Neural cell (in vitro differentiated cells): ENCODE measurements around the gene TFDP2. TPM values are rescaled to one million over a fixed set of nuclear protein-coding genes. Genes with fewer than 3 reads are reported as not detected.

Experiments used
- H2AFZ ChIP-seq: fragments of 200-600, 300-800 bp; sonication (generic), shearing (Covaris generic); 2 replicates; pipeline ENCODE4 v1.6.0; 2014; ENCODE audit warnings: low read depth, mild to moderate bottlenecking, antibody characterized with exemption, low read length, moderate library complexity
- H3F3A ChIP-seq: fragments of 200-600 bp; shearing (Covaris generic); 2 replicates; pipeline ENCODE4 v1.6.1; 2016; ENCODE audit warnings: mild to moderate bottlenecking, moderate library complexity, mixed read lengths, antibody characterized with exemption, low read length; ENCODE audit not compliant: insufficient read depth, poor library complexity, severe bottlenecking
- H3K27ac ChIP-seq: fragments of 200-600, 300-800 bp; sonication (generic), shearing (Covaris generic); 2 replicates; pipeline ENCODE4 v1.5.1; 2014; ENCODE audit warnings: mild to moderate bottlenecking, low read length, moderate library complexity
- H3K27me3 ChIP-seq: fragments of 300-800, 200-600 bp; sonication (generic), shearing (Covaris generic); 2 replicates; pipeline ENCODE4 v1.6.0; 2014; ENCODE audit warnings: mild to moderate bottlenecking, low read depth, low read length, moderate library complexity; ENCODE audit not compliant: insufficient read depth
- H3K36me3 ChIP-seq: fragments of 300-800, 200-600 bp; sonication (generic), shearing (Covaris generic); 2 replicates; pipeline ENCODE4 v1.5.1; 2014; ENCODE audit warnings: mild to moderate bottlenecking, antibody characterized with exemption, low read length, moderate library complexity; ENCODE audit not compliant: insufficient read depth
- H3K4me2 ChIP-seq: fragments of 300-800, 200-600 bp; sonication (generic), shearing (Covaris generic); 2 replicates; pipeline ENCODE4 v1.6.0; 2014; ENCODE audit warnings: mild to moderate bottlenecking, low read length
- H3K4me3 ChIP-seq: fragments of 300-800, 200-600 bp; sonication (generic), shearing (Covaris generic); 2 replicates; pipeline ENCODE4 v1.5.1; 2014; ENCODE audit warnings: mild to moderate bottlenecking, low read length, moderate library complexity
- H3K79me2 ChIP-seq: fragments of 200-600 bp; shearing (Covaris generic); replicated peaks from 2 replicates; pipeline ENCODE4 v1.6.0; 2014; ENCODE audit warnings: mild to moderate bottlenecking, low read length, moderate library complexity; ENCODE audit not compliant: insufficient read depth
- H3K9ac ChIP-seq: fragments of 300-800, 200-600 bp; sonication (generic), shearing (Covaris generic); 2 replicates; pipeline ENCODE4 v1.6.1; 2016; ENCODE audit warnings: mild to moderate bottlenecking, low read length, mixed read lengths
- H3K9me2 ChIP-seq: fragments of 200-600 bp; shearing (Covaris generic); 2 replicates; pipeline ENCODE4 v1.6.1; 2016; ENCODE audit warnings: mild to moderate bottlenecking, low read length, mixed read lengths; ENCODE audit not compliant: insufficient read depth
- H3K9me3 ChIP-seq: fragments of 200-600, 300-800 bp; sonication (generic), shearing (Covaris generic); 2 replicates; pipeline ENCODE4 v1.6.1; 2016; ENCODE audit warnings: mild to moderate bottlenecking, mixed run types, low read length, moderate library complexity, mixed read lengths
- H4K20me1 ChIP-seq: fragments of 200-600 bp; shearing (Covaris generic); 2 replicates; pipeline ENCODE4 v1.6.1; 2016; ENCODE audit warnings: mild to moderate bottlenecking, mixed run types; ENCODE audit not compliant: insufficient read depth
- EZH2 ChIP-seq: fragments of 200-600, 300-800 bp; shearing (Covaris generic), sonication (generic); IDR thresholded peaks from 2 replicates; pipeline ENCODE4 v1.6.1; 2014; ENCODE audit warnings: antibody characterized with exemption, low read length, borderline replicate concordance, mild to moderate bottlenecking; ENCODE audit not compliant: insufficient read depth, poor library complexity, severe bottlenecking
- MXI1 ChIP-seq: fragments of 450-650 bp; conservative IDR thresholded peaks from 2 replicates; pipeline ENCODE4 v1.6.1; 2014; ENCODE audit warnings: antibody characterized with exemption, mild to moderate bottlenecking; ENCODE audit not compliant: poor library complexity, severe bottlenecking
- POLR2AphosphoS5 ChIP-seq: IDR thresholded peaks from 2 replicates; pipeline ENCODE4 v1.6.1; 2012
- RAD21 ChIP-seq: fragments of 450-650 bp; conservative IDR thresholded peaks from 2 replicates; pipeline ENCODE4 v1.6.1; 2014; ENCODE audit warnings: antibody characterized with exemption, mild to moderate bottlenecking, moderate library complexity
- SMC3 ChIP-seq: fragments of 450-650 bp; conservative IDR thresholded peaks from 2 replicates; pipeline ENCODE4 v1.6.1; 2014; ENCODE audit warnings: antibody characterized with exemption, mild to moderate bottlenecking, moderate library complexity; ENCODE audit not compliant: poor library complexity
- TAF1 ChIP-seq: IDR thresholded peaks from 2 replicates; pipeline ENCODE4 v1.6.1; 2012; ENCODE audit warnings: low read depth
- polyA plus RNA-seq: library from polyadenylated mRNA; depleted of rRNA; stranded (reverse); fragments of >200 nt; gene quantifications from 2 replicates; pipeline ENCODE4 v1.2.3, GENCODE V29; 2014
- TF ChIP-seq, protein P1 (sequence below): fragments of 450-650 bp; IDR thresholded peaks from 2 replicates; pipeline ENCODE4 v1.5.1; 2014; ENCODE audit warnings: antibody characterized with exemption, mild to moderate bottlenecking, moderate library complexity; ENCODE audit not compliant: poor library complexity, severe bottlenecking
- TF ChIP-seq, protein P2 (sequence below): IDR thresholded peaks from 2 replicates; pipeline ENCODE4 v1.6.1; 2012; ENCODE audit warnings: borderline replicate concordance

The TFDP2 gene
- polyA plus RNA-seq, 1 donor from 2014 or later = 17.0 TPM

GRCh38 chr3:142029052-142029642 lies 120.2 kb downstream of the TFDP2 start:
- Histone ChIP-seq H3K79me2 (peaks cover 35% of the 10 kb centered on the region), H4K20me1 (no peaks in the 10 kb centered on the region), H3K9me2 (no peaks in the 10 kb centered on the region), H3K4me3 (no peak overlapping the region), H3K36me3 (no peaks in the 10 kb centered on the region), H3K27me3 (no peaks in the 10 kb centered on the region), H3K9me3 (no peaks in the 10 kb centered on the region), H3F3A (no peaks in the 10 kb centered on the region), H3K4me2 (no peak overlapping the region), H3K9ac (no peak overlapping the region), H3K27ac (no peak overlapping the region), H2AFZ (no peak overlapping the region)
- no peak for TF ChIP-seq RAD21
- TF ChIP-seq, protein P1, sequence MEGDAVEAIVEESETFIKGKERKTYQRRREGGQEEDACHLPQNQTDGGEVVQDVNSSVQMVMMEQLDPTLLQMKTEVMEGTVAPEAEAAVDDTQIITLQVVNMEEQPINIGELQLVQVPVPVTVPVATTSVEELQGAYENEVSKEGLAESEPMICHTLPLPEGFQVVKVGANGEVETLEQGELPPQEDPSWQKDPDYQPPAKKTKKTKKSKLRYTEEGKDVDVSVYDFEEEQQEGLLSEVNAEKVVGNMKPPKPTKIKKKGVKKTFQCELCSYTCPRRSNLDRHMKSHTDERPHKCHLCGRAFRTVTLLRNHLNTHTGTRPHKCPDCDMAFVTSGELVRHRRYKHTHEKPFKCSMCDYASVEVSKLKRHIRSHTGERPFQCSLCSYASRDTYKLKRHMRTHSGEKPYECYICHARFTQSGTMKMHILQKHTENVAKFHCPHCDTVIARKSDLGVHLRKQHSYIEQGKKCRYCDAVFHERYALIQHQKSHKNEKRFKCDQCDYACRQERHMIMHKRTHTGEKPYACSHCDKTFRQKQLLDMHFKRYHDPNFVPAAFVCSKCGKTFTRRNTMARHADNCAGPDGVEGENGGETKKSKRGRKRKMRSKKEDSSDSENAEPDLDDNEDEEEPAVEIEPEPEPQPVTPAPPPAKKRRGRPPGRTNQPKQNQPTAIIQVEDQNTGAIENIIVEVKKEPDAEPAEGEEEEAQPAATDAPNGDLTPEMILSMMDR = no peak
- no peak for TF ChIP-seq POLR2AphosphoS5
- no peak for TF ChIP-seq EZH2

- H3K9me3 ChIP-seq = no peaks in the 10 kb centered on the region
- TF ChIP-seq TAF1 (no peak), EZH2 (no peak), POLR2AphosphoS5 (peak; percentile 33), SMC3 (no peak), MXI1 (peak; percentile 88)
- TF ChIP-seq, protein P1 = peak; percentile 24
- TF ChIP-seq, protein P2, sequence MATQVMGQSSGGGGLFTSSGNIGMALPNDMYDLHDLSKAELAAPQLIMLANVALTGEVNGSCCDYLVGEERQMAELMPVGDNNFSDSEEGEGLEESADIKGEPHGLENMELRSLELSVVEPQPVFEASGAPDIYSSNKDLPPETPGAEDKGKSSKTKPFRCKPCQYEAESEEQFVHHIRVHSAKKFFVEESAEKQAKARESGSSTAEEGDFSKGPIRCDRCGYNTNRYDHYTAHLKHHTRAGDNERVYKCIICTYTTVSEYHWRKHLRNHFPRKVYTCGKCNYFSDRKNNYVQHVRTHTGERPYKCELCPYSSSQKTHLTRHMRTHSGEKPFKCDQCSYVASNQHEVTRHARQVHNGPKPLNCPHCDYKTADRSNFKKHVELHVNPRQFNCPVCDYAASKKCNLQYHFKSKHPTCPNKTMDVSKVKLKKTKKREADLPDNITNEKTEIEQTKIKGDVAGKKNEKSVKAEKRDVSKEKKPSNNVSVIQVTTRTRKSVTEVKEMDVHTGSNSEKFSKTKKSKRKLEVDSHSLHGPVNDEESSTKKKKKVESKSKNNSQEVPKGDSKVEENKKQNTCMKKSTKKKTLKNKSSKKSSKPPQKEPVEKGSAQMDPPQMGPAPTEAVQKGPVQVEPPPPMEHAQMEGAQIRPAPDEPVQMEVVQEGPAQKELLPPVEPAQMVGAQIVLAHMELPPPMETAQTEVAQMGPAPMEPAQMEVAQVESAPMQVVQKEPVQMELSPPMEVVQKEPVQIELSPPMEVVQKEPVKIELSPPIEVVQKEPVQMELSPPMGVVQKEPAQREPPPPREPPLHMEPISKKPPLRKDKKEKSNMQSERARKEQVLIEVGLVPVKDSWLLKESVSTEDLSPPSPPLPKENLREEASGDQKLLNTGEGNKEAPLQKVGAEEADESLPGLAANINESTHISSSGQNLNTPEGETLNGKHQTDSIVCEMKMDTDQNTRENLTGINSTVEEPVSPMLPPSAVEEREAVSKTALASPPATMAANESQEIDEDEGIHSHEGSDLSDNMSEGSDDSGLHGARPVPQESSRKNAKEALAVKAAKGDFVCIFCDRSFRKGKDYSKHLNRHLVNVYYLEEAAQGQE = no peak
- H4K20me1 ChIP-seq = no peaks in the 10 kb centered on the region
- no peaks in the 10 kb centered on the region for H3K9me2 ChIP-seq
- peak overlapping the region; percentile 96 for H3K4me2 ChIP-seq
- H3K4me3 ChIP-seq = peak overlapping the region; percentile 63
- no peak overlapping the region for H3K27ac ChIP-seq
- no peaks in the 10 kb centered on the region for H3K27me3 ChIP-seq
- H3K36me3 ChIP-seq = no peaks in the 10 kb centered on the region
- peaks cover 43% of the 10 kb centered on the region for H3K79me2 ChIP-seq
- H2AFZ ChIP-seq = no peak overlapping the region
- peak overlapping the region; percentile 6 for H3K9ac ChIP-seq
- no peaks in the 10 kb centered on the region for H3F3A ChIP-seq
These were observed 121.0 kb downstream of the TFDP2 start for GRCh38 chr3:142028243-142028777.
